T-helper 2 cell treated with Interferon-gamma antibody and Interleukin-4, amounts not matched to agents 5 μg/mL and 100 μg/mL, for 36 hours (primary cell): ENCODE measurements around the gene CERK.

Experiments used
- DNase-seq: peaks from one replicate; pipeline ENCODE4 v3.0.0; 2021; ENCODE audit warnings: low spot score
- H3K27ac Mint-ChIP-seq: one replicate; pipeline ENCODE4 v1.8.0; 2021; ENCODE audit warnings: mild to moderate bottlenecking, mixed read lengths
- H3K27me3 Mint-ChIP-seq: one replicate; pipeline ENCODE4 v1.8.0; 2021; ENCODE audit warnings: low read depth, mixed read lengths
- H3K36me3 Mint-ChIP-seq: one replicate; pipeline ENCODE4 v1.8.0; 2021; ENCODE audit warnings: low read depth, mixed read lengths
- H3K4me1 Mint-ChIP-seq: one replicate; pipeline ENCODE4 v1.8.0; 2021; ENCODE audit warnings: low read depth, mixed read lengths
- H3K4me3 Mint-ChIP-seq: one replicate; pipeline ENCODE4 v1.8.0; 2022; ENCODE audit warnings: mild to moderate bottlenecking, moderate library complexity, mixed read lengths
- H3K9me3 Mint-ChIP-seq: one replicate; pipeline ENCODE4 v1.8.0; 2021; ENCODE audit warnings: mixed read lengths

The CERK gene

GRCh38 chr22:46663436-46664100 is 74.5 kb downstream of the CERK start:
- Mint-ChIP-seq H3K9me3 (no peaks in the 10 kb centered on the region), H3K27me3 (no peaks in the 10 kb centered on the region), H3K36me3 (peaks cover 2% of the 10 kb centered on the region), H3K4me3 (no peak overlapping the region), H3K4me1 (peaks cover 7% of the 10 kb centered on the region), H3K27ac (no peak overlapping the region)
- no peak for DNase-seq

- Mint-ChIP-seq H3K9me3 (no peaks in the 10 kb centered on the region), H3K27ac (no peak overlapping the region), H3K27me3 (no peaks in the 10 kb centered on the region), H3K4me1 (peaks cover 7% of the 10 kb centered on the region), H3K36me3 (peaks cover 2% of the 10 kb centered on the region), H3K4me3 (no peak overlapping the region)
- DNase-seq = no peak
Observed at GRCh38 chr22:46663001-46663400, 75.1 kb downstream of the CERK start.

DNA sequence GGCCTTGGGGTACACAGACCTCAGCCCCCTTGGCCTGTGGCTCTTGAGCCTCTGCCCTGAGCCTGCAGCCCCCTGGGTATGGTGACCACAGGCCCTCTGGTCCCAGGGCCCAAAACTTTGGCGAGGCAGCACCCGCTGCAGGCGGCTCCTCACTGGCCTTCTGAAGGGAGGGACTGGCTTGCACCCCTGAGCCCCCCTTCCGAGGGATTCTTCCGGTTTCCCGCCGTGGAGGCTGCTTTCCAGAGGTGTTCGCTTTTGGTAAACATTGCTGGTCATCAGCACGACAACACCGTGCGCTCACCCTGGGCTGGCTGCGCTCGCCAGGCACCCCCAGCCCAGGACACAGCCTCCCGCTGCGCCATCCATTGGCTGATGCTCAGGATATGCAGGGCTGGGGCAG is 75.8 kb downstream of the CERK start:
- Mint-ChIP-seq H3K4me3 (no peak overlapping the region), H3K27me3 (no peaks in the 10 kb centered on the region), H3K9me3 (no peaks in the 10 kb centered on the region), H3K36me3 (peaks cover 2% of the 10 kb centered on the region), H3K4me1 (peaks cover 7% of the 10 kb centered on the region), H3K27ac (no peak overlapping the region)
- no peak for DNase-seq

GRCh38 chr22:46661221-46661851 is 76.7 kb downstream of the CERK start:
- no peak overlapping the region for H3K27ac Mint-ChIP-seq
- peaks cover 2% of the 10 kb centered on the region for H3K36me3 Mint-ChIP-seq
- H3K4me1 Mint-ChIP-seq = peaks cover 7% of the 10 kb centered on the region
- peak; percentile 24 for DNase-seq
- no peak overlapping the region for H3K4me3 Mint-ChIP-seq
- H3K27me3 Mint-ChIP-seq = no peaks in the 10 kb centered on the region
- H3K9me3 Mint-ChIP-seq = no peaks in the 10 kb centered on the region

GRCh38 chr22:46660604-46661201 is 77.3 kb downstream of the CERK start:
- H3K27ac Mint-ChIP-seq = no peak overlapping the region
- H3K4me3 Mint-ChIP-seq = no peak overlapping the region
- H3K36me3 Mint-ChIP-seq = peaks cover 2% of the 10 kb centered on the region
- H3K9me3 Mint-ChIP-seq = no peaks in the 10 kb centered on the region
- no peak for DNase-seq
- H3K27me3 Mint-ChIP-seq = no peaks in the 10 kb centered on the region
- peaks cover 7% of the 10 kb centered on the region for H3K4me1 Mint-ChIP-seq

DNA sequence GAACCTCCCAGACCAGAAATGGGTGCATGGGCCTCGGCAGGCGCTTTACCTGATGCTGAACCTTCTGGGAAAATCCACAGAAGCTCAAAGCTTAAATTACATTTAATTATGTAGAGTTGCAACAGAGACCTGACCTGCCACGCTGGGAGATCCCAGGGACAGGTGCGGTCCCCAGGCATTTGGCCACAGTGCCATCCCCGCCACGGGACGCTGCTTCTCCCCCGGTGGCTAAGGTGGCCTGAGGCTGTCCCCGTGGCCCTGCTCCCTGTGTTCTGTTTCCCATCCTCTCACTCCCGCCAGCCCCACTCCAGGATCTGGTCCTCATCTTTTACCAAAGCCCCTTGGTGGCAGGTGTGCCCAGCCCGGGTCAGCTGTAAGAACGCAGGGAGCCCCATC is 78.3 kb downstream of the CERK start:
- Mint-ChIP-seq H3K27ac (no peak overlapping the region), H3K9me3 (no peaks in the 10 kb centered on the region), H3K36me3 (peaks cover 2% of the 10 kb centered on the region), H3K27me3 (no peaks in the 10 kb centered on the region), H3K4me1 (peaks cover 7% of the 10 kb centered on the region), H3K4me3 (no peak overlapping the region)
- no peak for DNase-seq

- Mint-ChIP-seq H3K4me1 (peaks cover 7% of the 10 kb centered on the region), H3K27me3 (no peaks in the 10 kb centered on the region), H3K27ac (peak overlapping the region; percentile 31), H3K4me3 (no peak overlapping the region), H3K36me3 (peaks cover 2% of the 10 kb centered on the region), H3K9me3 (no peaks in the 10 kb centered on the region)
- no peak for DNase-seq
Observed at GRCh38 chr22:46659059-46659790, 78.8 kb downstream of the CERK start.

GRCh38 chr22:46657996-46658947 is 79.8 kb downstream of the CERK start:
- Mint-ChIP-seq H3K4me3 (no peak overlapping the region), H3K4me1 (peaks cover 12% of the 10 kb centered on the region), H3K9me3 (no peaks in the 10 kb centered on the region), H3K27me3 (no peaks in the 10 kb centered on the region), H3K36me3 (no peaks in the 10 kb centered on the region), H3K27ac (no peak overlapping the region)
- DNase-seq = no peak

GRCh38 chr22:46657655-46657953 is 80.4 kb downstream of the CERK start:
- no peak overlapping the region for H3K27ac Mint-ChIP-seq
- no peaks in the 10 kb centered on the region for H3K27me3 Mint-ChIP-seq
- peaks cover 16% of the 10 kb centered on the region for H3K4me1 Mint-ChIP-seq
- no peak overlapping the region for H3K4me3 Mint-ChIP-seq
- DNase-seq = no peak
- no peaks in the 10 kb centered on the region for H3K36me3 Mint-ChIP-seq
- H3K9me3 Mint-ChIP-seq = no peaks in the 10 kb centered on the region

DNA sequence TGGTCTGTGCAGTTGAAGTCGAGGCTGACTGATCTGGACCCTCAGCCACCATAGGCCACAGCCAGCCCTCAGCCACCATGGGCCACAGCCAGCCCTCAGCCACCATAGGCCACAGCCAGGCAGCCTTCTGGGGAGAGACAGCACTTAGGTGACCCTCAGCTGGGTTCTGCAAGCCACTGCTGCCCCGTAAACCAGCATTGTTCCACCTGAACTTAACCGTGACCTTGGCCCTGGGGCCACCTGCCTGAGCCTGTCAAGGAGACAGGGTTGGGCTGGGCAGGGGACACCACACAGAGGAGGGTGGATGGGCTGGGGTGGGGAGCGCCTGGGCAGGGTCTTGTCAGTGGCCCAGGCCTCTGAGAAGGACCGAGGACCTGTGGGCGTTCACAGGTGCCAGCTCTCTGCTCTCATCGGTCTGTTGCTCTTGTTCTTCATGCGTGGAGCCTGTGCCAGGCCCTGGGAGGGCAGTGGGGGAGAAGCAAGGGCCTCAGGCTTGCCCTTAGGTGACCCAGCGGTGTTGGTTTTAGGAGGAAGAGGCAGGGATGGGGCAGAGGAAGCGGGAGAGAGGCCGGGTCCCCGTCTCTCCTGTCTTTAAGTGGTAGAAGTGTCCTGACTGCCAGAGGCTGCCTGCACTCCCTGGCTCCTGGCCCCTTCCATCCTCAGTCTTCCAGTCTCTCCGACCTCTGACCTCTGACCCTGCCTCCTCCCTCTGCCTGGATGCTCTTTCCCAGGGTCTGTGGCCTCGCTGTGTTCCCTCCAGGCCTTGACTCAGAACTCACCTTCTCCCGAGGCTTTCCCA is 81.0 kb downstream of the CERK start:
- no peak overlapping the region for H3K4me3 Mint-ChIP-seq
- no peaks in the 10 kb centered on the region for H3K27me3 Mint-ChIP-seq
- H3K36me3 Mint-ChIP-seq = no peaks in the 10 kb centered on the region
- peak overlapping the region; percentile 57 for H3K27ac Mint-ChIP-seq
- no peaks in the 10 kb centered on the region for H3K9me3 Mint-ChIP-seq
- H3K4me1 Mint-ChIP-seq = peaks cover 17% of the 10 kb centered on the region
- no peak for DNase-seq

DNA sequence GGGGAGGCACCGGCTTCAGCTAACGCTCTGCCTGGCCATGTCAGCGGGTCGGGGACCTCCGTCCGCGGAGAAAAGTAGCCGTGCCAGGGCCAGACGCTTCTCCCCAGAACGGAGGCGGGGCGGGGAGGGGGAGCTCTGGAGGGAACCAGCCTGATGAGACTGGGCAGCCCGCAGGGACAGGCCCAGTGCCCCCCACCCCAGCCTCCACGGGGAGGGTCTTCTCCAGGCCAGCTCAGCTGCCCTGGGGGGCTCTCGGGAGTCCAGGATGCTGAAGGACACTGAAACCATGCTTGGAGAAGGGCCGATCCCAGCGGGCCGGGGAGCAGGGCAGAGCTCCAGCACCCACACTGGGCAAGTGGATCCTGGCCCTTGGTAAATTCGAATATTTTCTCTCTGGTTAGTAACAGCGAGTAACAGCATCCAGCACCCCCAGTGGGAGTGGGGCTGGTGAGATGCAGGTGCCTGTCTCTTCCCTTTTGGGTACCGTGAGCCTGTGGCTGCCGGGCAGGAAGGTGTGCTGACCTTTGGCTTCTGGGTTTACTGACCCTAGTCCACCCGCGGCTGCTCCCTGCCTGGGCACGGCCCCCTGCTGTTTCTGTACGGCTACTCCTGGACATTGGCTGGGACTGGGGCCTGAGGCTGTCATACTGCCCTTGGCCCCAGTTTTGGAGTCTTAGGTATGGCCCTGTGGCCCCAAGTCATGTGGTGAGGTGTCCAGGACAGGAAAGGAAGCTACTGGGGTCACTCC is 82.0 kb downstream of the CERK start:
- Mint-ChIP-seq H3K9me3 (no peaks in the 10 kb centered on the region), H3K27me3 (no peaks in the 10 kb centered on the region), H3K27ac (no peak overlapping the region), H3K36me3 (no peaks in the 10 kb centered on the region), H3K4me3 (no peak overlapping the region), H3K4me1 (peaks cover 23% of the 10 kb centered on the region)
- no peak for DNase-seq

DNA sequence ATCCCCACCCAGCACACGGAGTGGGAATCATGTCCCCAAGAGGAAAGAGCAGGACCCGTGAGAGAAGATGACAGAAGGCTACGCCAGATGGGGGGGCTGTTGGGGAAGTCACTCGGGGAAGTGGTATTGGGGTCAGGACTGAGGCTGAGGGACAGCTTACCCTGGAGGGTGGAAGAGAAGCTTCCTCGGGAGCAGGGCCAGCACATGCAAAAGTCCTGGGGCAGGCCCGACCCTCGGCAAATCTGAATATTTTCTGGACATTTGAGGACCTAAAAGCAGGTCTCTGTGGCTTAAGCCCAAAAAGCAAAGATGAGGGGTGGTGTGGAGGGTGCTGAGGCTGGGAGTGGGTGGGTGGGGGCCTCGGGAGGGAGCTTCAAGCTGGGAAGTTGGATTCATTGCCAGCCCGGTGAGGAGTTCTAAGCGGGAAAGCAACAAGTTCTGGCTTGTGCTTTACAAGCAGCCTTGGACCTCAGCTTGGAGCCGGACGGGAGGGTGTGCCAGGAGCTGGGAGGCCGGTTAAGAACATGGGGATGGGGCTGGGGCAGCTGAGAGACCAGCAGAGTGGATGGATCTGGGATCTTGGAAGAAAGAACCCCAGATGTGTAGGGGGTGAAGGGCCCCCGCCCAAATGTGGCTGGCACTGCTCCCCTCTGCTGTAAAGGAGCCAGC is 83.0 kb downstream of the CERK start:
- no peak for DNase-seq
- no peak overlapping the region for H3K4me3 Mint-ChIP-seq

More for the DNA sequence above, 83.0 kb downstream of the CERK start:
- Mint-ChIP-seq H3K9me3 (no peaks in the 10 kb centered on the region), H3K27ac (peak overlapping the region; percentile 5), H3K36me3 (no peaks in the 10 kb centered on the region), H3K27me3 (no peaks in the 10 kb centered on the region), H3K4me1 (peaks cover 17% of the 10 kb centered on the region)
